Measurements from ENCODE around the gene MALT1. TPM values are rescaled to one million over a fixed set of nuclear protein-coding genes. Genes with fewer than 3 reads are reported as not detected.

Gene MALT1
- total RNA-seq, 2 experiments from 2014 or later: 82.3 to 84.5 TPM

- H3K4me3 ChIP-seq (ENCODE audit: low read length): no peak overlapping the region
Measured at GRCh38 chr18:58781627-58782194, 110.4 kb downstream of the MALT1 start.

DNA sequence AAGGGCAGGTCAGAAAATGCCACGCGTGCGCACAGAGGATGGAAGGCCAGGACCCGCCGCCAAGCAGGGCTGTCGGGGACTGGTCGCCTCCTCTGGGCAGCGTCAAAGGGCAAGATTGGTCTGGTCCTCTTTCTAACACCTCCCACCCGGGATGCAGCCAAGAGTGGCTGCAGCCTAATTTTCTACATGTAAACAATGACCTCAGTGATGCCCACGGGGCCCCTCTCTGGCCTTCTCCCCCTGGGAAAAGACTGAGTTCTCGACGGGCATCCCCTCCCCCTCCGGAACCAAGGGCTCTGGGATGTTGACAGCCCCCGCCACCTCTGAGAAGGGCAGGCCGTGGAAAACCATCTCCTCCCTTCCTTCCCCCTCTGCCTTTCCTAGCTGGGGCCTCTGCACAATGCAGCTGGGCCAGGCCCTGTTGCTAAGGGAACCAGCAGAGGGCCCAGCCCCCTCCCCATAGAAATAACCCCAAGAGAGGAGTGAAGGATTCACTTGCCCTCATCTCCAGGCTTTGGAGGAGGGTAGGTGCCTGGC is 113.4 kb downstream of the MALT1 start:
- Mint-ChIP-seq H3K36me3 (ENCODE audit: low read depth) (no peaks in the 10 kb centered on the region), H3K27me3 (peaks cover 43% of the 10 kb centered on the region), H3K4me1 (ENCODE audit: low read depth) (no peaks in the 10 kb centered on the region), H3K4me3 (no peak overlapping the region), H3K9me3 (no peaks in the 10 kb centered on the region), H3K27ac (no peak overlapping the region)
- Histone ChIP-seq H3K36me3 (ENCODE audit: insufficient read depth, low read length) (no peaks in the 10 kb centered on the region), H3K4me1 (ENCODE audit: insufficient read depth, low read length) (no peaks in the 10 kb centered on the region), H3K27ac (ENCODE audit: low read depth in 1 of 2, low read length in 2 of 2) (no peak overlapping the region), H3K27me3 (ENCODE audit: control insufficient read depth in 1 of 2, insufficient read depth in 2 of 2, low read length in 2 of 2) (peaks cover 0 to 6% of the 10 kb centered on the region in 2 experiments), H3K4me3 (ENCODE audit: low read length) (no peak overlapping the region), H3K9me3 (ENCODE audit: control insufficient read depth in 1 of 2, insufficient read depth in 1 of 2, low read length in 2 of 2) (no peaks in the 10 kb centered on the region)
- intact Hi-C loops (cut with DNase I, micrococcal nuclease): loop anchor here in 1 of 2 experiments (5.0 kb wide), 1 partner anchor 618 kb away; no protein-coding TSS in a partner anchor
- ATAC-seq (ENCODE audit: poor library complexity) (no peak), DNase-seq (no peak)
- ChIA-PET POLR2A (no interaction called here), CTCF (no interaction called here)
- TF ChIP-seq, protein P1, sequence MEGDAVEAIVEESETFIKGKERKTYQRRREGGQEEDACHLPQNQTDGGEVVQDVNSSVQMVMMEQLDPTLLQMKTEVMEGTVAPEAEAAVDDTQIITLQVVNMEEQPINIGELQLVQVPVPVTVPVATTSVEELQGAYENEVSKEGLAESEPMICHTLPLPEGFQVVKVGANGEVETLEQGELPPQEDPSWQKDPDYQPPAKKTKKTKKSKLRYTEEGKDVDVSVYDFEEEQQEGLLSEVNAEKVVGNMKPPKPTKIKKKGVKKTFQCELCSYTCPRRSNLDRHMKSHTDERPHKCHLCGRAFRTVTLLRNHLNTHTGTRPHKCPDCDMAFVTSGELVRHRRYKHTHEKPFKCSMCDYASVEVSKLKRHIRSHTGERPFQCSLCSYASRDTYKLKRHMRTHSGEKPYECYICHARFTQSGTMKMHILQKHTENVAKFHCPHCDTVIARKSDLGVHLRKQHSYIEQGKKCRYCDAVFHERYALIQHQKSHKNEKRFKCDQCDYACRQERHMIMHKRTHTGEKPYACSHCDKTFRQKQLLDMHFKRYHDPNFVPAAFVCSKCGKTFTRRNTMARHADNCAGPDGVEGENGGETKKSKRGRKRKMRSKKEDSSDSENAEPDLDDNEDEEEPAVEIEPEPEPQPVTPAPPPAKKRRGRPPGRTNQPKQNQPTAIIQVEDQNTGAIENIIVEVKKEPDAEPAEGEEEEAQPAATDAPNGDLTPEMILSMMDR (IDR thresholded peaks at IDR 0.05): no peak

More at GRCh38 chr18:58781627-58782194, 110.4 kb downstream of the MALT1 start:
- H3K27ac Mint-ChIP-seq: no peak overlapping the region
- H3K4me3 Mint-ChIP-seq: no peak overlapping the region
- H3K9me3 Mint-ChIP-seq: no peaks in the 10 kb centered on the region
- H3K4me1 Mint-ChIP-seq (ENCODE audit: low read depth): no peaks in the 10 kb centered on the region
- Histone ChIP-seq H3K4me1 (ENCODE audit: insufficient read depth, low read length) (no peaks in the 10 kb centered on the region), H3K27me3 (ENCODE audit: control insufficient read depth in 1 of 2, insufficient read depth in 2 of 2, low read length in 2 of 2) (peaks cover 9 to 12% of the 10 kb centered on the region in 2 experiments), H3K36me3 (ENCODE audit: insufficient read depth, low read length) (no peaks in the 10 kb centered on the region), H3K27ac (ENCODE audit: low read depth in 1 of 2, low read length in 2 of 2) (no peak overlapping the region), H3K9me3 (ENCODE audit: control insufficient read depth in 1 of 2, insufficient read depth in 1 of 2, low read length in 2 of 2) (no peaks in the 10 kb centered on the region)
- ChIA-PET CTCF (interaction anchor here (2.4 kb wide), 1 partner anchor 289 kb away, joined by 8 read pairs; no protein-coding TSS in a partner anchor), POLR2A (no interaction called here)
- ATAC-seq (ENCODE audit: poor library complexity) (peak; percentile 78), DNase-seq (peak; percentile 45 to 81 (median 56))
- TF ChIP-seq, protein P1 (IDR thresholded peaks at IDR 0.05): peak; percentile 90
- intact Hi-C loops (cut with DNase I, micrococcal nuclease): loop anchor here (1.0 to 5.0 kb wide), 3 partner anchors 276 to 621 kb away; no protein-coding TSS in a partner anchor
- peaks cover 45% of the 10 kb centered on the region for H3K27me3 Mint-ChIP-seq
- no peaks in the 10 kb centered on the region for H3K36me3 Mint-ChIP-seq (ENCODE audit: low read depth)

DNA sequence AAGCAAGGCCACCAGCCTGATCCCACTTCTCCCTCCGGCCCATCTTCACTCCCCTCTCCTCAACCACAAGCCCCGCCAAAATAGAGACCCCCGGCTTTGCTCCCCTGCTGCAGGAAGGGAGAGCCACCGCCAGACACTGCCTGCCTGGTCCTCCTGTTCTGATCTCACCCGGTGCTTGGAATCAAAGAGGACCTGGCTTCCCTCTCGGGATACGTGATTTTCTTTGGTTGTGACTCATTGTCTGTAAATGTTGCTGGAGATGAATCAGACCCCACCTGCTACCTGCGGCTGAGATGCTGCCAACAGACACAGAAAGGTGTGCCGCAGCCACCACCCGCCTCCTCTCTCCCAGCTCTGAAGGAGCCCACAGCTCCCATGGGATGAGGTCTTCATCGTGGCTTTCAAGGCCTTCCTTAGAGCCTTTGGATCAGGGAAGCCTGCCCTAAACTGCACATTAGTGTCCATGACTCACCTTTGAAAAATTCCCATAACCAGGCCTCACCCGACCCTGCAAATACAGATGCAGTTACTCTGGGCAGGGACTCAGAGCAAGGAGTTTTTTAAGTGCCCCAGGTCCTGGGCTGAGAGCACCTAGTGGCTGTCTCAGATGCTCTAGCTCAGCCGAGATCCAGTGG is 114.0 kb downstream of the MALT1 start:
- TF ChIP-seq, protein P1 (IDR thresholded peaks at IDR 0.05): no peak
- Histone ChIP-seq H3K36me3 (ENCODE audit: insufficient read depth, low read length) (no peaks in the 10 kb centered on the region), H3K9me3 (ENCODE audit: control insufficient read depth in 1 of 2, insufficient read depth in 1 of 2, low read length in 2 of 2) (no peaks in the 10 kb centered on the region), H3K27ac (ENCODE audit: low read depth in 1 of 2, low read length in 2 of 2) (no peak overlapping the region), H3K27me3 (ENCODE audit: control insufficient read depth in 1 of 2, insufficient read depth in 2 of 2, low read length in 2 of 2) (peaks cover 0 to 6% of the 10 kb centered on the region in 2 experiments), H3K4me1 (ENCODE audit: insufficient read depth, low read length) (no peaks in the 10 kb centered on the region), H3K4me3 (ENCODE audit: low read length) (no peak overlapping the region)
- intact Hi-C loops (cut with DNase I, micrococcal nuclease): no loop called here
- Mint-ChIP-seq H3K27me3 (peaks cover 37% of the 10 kb centered on the region), H3K27ac (no peak overlapping the region), H3K4me1 (ENCODE audit: low read depth) (no peaks in the 10 kb centered on the region), H3K9me3 (no peaks in the 10 kb centered on the region), H3K4me3 (no peak overlapping the region), H3K36me3 (ENCODE audit: low read depth) (no peaks in the 10 kb centered on the region)
- ChIA-PET POLR2A (no interaction called here), CTCF (no interaction called here)
- ATAC-seq (ENCODE audit: poor library complexity) (no peak), DNase-seq (no peak)

Data from CD4-positive, alpha-beta T cell (primary cell).